ENCODE measurements around the gene CDR2L.
"Not testable (repeated sequence)": the region's sequence is repeated elsewhere in the genome, so short reads cannot be mapped to it uniquely, and the experiment has no call there.

CDR2L gene

GRCh38 chr17:74981979-74982662, 5.3 kb upstream of the CDR2L start:
- DNase-seq (ENCODE audit: low spot score) = peak; percentile 92

- peak; percentile 47 for DNase-seq (ENCODE audit: low spot score)
Measured at GRCh38 chr17:74982663-74983313, 4.6 kb upstream of the CDR2L start.

GRCh38 chr17:74986206-74986576, 1.2 kb upstream of the CDR2L start:
- no peak for DNase-seq (ENCODE audit: low spot score)

- peak; percentile 84 for DNase-seq (ENCODE audit: low spot score)
Measured at GRCh38 chr17:74987909-74988711, 678 bp downstream of the CDR2L start.

GRCh38 chr17:74990581-74991105, 3.2 kb downstream of the CDR2L start:
- no peak for DNase-seq (ENCODE audit: low spot score)

GRCh38 chr17:74992223-74992622, 4.8 kb downstream of the CDR2L start:
- no peak for DNase-seq (ENCODE audit: low spot score)

- no peak for DNase-seq (ENCODE audit: low spot score)
Measured at GRCh38 chr17:74994440-74994839, 7.0 kb downstream of the CDR2L start.

GRCh38 chr17:74995847-74996246, 8.4 kb downstream of the CDR2L start:
- no peak for DNase-seq (ENCODE audit: low spot score)

GRCh38 chr17:74998783-74999182, 11.4 kb downstream of the CDR2L start:
- DNase-seq (ENCODE audit: low spot score) = no peak

- DNase-seq (ENCODE audit: low spot score) = no peak
Measured at GRCh38 chr17:74999523-74999922, 12.1 kb downstream of the CDR2L start.

GRCh38 chr17:75001915-75002843, 14.7 kb downstream of the CDR2L start:
- no peak for DNase-seq (ENCODE audit: low spot score)

GRCh38 chr17:75003070-75003956, 15.9 kb downstream of the CDR2L start:
- DNase-seq (ENCODE audit: low spot score) = no peak

GRCh38 chr17:75003957-75004355, 16.5 kb downstream of the CDR2L start:
- no peak for DNase-seq (ENCODE audit: low spot score)

- DNase-seq (ENCODE audit: low spot score) = no peak
Measured at GRCh38 chr17:75004371-75004770, 16.9 kb downstream of the CDR2L start.

- DNase-seq (ENCODE audit: low spot score) = no peak
Measured at GRCh38 chr17:75005291-75005690, 17.9 kb downstream of the CDR2L start.

- DNase-seq (ENCODE audit: low spot score) = not testable (repeated sequence)
Measured at GRCh38 chr17:75006084-75006483, 18.7 kb downstream of the CDR2L start.

- DNase-seq (ENCODE audit: low spot score) = no peak
Measured at GRCh38 chr17:75006653-75007052, 19.2 kb downstream of the CDR2L start.

- DNase-seq (ENCODE audit: low spot score) = no peak
Measured at GRCh38 chr17:75008373-75008772, 20.9 kb downstream of the CDR2L start.

- DNase-seq (ENCODE audit: low spot score) = no peak
Measured at GRCh38 chr17:75009139-75009724, 21.8 kb downstream of the CDR2L start.

- DNase-seq (ENCODE audit: low spot score) = no peak
Measured at GRCh38 chr17:75010683-75011400, 23.4 kb downstream of the CDR2L start.

Data from globus pallidus (tissue), 1 donor.